Suppressor macrophage treated with lipopolysaccharide for 1 hour (primary cell): ENCODE results near the gene ADORA2B.
"Not testable (repeated sequence)": the region's sequence is repeated elsewhere in the genome, so short reads cannot be mapped to it uniquely, and the experiment has no call there.

Experiments
- DNase-seq, 3 donors: peaks; one replicate each; pipeline ENCODE4 v3.0.0-alpha.2; 2020 to 2022

The ADORA2B gene

GRCh38 chr17:15944759-15945526, at the start of gene ADORA2B:
Gene ADORA2B (plus strand): TSS chr17:15945130. CDS start chr17:15945249, 119 bp downstream.
- peak; percentile 77 to 90 (median 80) for DNase-seq

- DNase-seq = no peak
Observed at GRCh38 chr17:15896277-15896676, 48.7 kb upstream of the ADORA2B start.

- no peak for DNase-seq
Observed at GRCh38 chr17:15896834-15897233, 48.1 kb upstream of the ADORA2B start.

GRCh38 chr17:15899596-15899995, 45.3 kb upstream of the ADORA2B start:
- not testable (repeated sequence) for DNase-seq

- DNase-seq = no peak
Observed at GRCh38 chr17:15900871-15901270, 44.1 kb upstream of the ADORA2B start.

GRCh38 chr17:15905236-15905635, 39.7 kb upstream of the ADORA2B start:
- DNase-seq = not testable (repeated sequence)

- DNase-seq = no peak
Observed at GRCh38 chr17:15907290-15907689, 37.6 kb upstream of the ADORA2B start.

GRCh38 chr17:15908378-15908777, 36.6 kb upstream of the ADORA2B start:
- DNase-seq = no peak

- no peak for DNase-seq
Observed at GRCh38 chr17:15909481-15909991, 35.4 kb upstream of the ADORA2B start.

GRCh38 chr17:15910791-15911190, 34.1 kb upstream of the ADORA2B start:
- no peak for DNase-seq

GRCh38 chr17:15911701-15912100, 33.2 kb upstream of the ADORA2B start:
- DNase-seq = not testable (repeated sequence)

GRCh38 chr17:15912416-15912955, 32.4 kb upstream of the ADORA2B start:
- DNase-seq = no peak

GRCh38 chr17:15913826-15914225, 31.1 kb upstream of the ADORA2B start:
- DNase-seq = no peak

- peak; percentile 71 to 88 (median 80) for DNase-seq
Observed at GRCh38 chr17:15914400-15915170, 30.3 kb upstream of the ADORA2B start.

- no peak for DNase-seq
Observed at GRCh38 chr17:15915961-15916360, 29.0 kb upstream of the ADORA2B start.

- no peak for DNase-seq
Observed at GRCh38 chr17:15917021-15917437, 27.9 kb upstream of the ADORA2B start.

- no peak for DNase-seq
Observed at GRCh38 chr17:15917438-15918027, 27.4 kb upstream of the ADORA2B start.

GRCh38 chr17:15918261-15918660, 26.7 kb upstream of the ADORA2B start:
- DNase-seq = no peak

GRCh38 chr17:15918661-15919259, 26.2 kb upstream of the ADORA2B start:
- DNase-seq = no peak

- no peak for DNase-seq
Observed at GRCh38 chr17:15919466-15919865, 25.5 kb upstream of the ADORA2B start.

GRCh38 chr17:15920758-15921239, 24.1 kb upstream of the ADORA2B start:
- DNase-seq = peak; percentile 44 to 52 (median 49)

GRCh38 chr17:15921640-15922039, 23.3 kb upstream of the ADORA2B start:
- no peak for DNase-seq

- DNase-seq = no peak
Observed at GRCh38 chr17:15922586-15922985, 22.3 kb upstream of the ADORA2B start.
